HCT116 (cell line): ENCODE measurements around the gene CMPK2. TPM values are rescaled to one million over a fixed set of nuclear protein-coding genes. Genes with fewer than 3 reads are reported as not detected.

ENCODE experiments used
- ATAC-seq: fragments of 200-7000 bp; cut with Tn5 transposase; 2 replicates; pipeline ENCODE4 v1.9.1; 2020; ENCODE audit warnings: mild to moderate bottlenecking, moderate library complexity
- BruUV-seq: library from RNA; stranded (reverse); fragments of 400-500 nt; replicated peaks from 2 replicates; lab custom pipeline; 2021; lab: Mats Ljungman, UMichigan
- CTCF ChIA-PET: fragments of 300-600 bp; sonication (Branson Sonifier 250); formaldehyde crosslinking; loops from one replicate; lab custom pipeline; 2021; ENCODE audit warnings: antibody characterized with exemption; lab: Charles Lee
- POLR2A ChIA-PET: fragments of 300-600, 350-600 bp; sonication (Branson Sonifier 250); formaldehyde crosslinking; loops from one replicate; lab custom pipeline; 2021; ENCODE audit warnings: antibody characterized with exemption; lab: Charles Lee
- RAD21 ChIA-PET, 2 experiments: fragments of 300-600 bp; sonication (Branson Sonifier 250); formaldehyde crosslinking; loops; one replicate each; lab custom pipeline; 2023; ENCODE audit warnings: low total read pairs in 2 of 2; ENCODE audit not compliant: uncharacterized antibody in 2 of 2, unreplicated experiment in 2 of 2, low non-redundant PET in 1 of 2; lab: Charles Lee
- DNase-seq: peaks from one replicate; pipeline ENCODE4 v3.0.0-alpha.2; 2010; ENCODE audit warnings: low read depth, low spot score
- H2AFZ ChIP-seq: fragments of 200-600 bp; shearing (Covaris generic), sonication (generic); 2 replicates; pipeline ENCODE4 v1.6.1; 2017; ENCODE audit warnings: low read depth, mixed run types, mixed read lengths, antibody characterized with exemption, low read length; ENCODE audit not compliant: poor library complexity, severe bottlenecking
- H3K27ac ChIP-seq: 2 replicates; pipeline ENCODE4 v1.5.1; 2012; ENCODE audit warnings: low read depth, low read length
- H3K27me3 ChIP-seq: fragments of 200-600 bp; sonication (generic); 2 replicates; pipeline ENCODE4 v1.6.1; 2016; ENCODE audit warnings: mixed run types, low read length, mixed read lengths; ENCODE audit not compliant: insufficient read depth
- H3K36me3 ChIP-seq, 2 experiments: fragments of 200-500 bp in 1 of 2; fragments of 200-600 bp in 1 of 2; sonication (Bioruptor generic) in 1 of 2; sonication (generic) in 1 of 2; 2 replicates each; pipeline versions ENCODE4 v1.5.1 to v1.6.1; 2014 to 2016; ENCODE audit warnings: low read length in 2 of 2, inconsistent platforms in 1 of 2, mixed read lengths in 1 of 2, mixed run types in 1 of 2; ENCODE audit not compliant: insufficient read depth in 2 of 2, control insufficient read depth in 1 of 2
- H3K4me1 ChIP-seq, 2 experiments: fragments of 200-600 bp in 1 of 2; sonication (generic) in 1 of 2; 2 replicates each; pipeline versions ENCODE4 v1.5.1 to v1.6.1; 2012 to 2017; ENCODE audit warnings: low read length in 2 of 2, inconsistent platforms in 1 of 2, mild to moderate bottlenecking in 1 of 2, mixed read lengths in 1 of 2, mixed run types in 1 of 2, moderate library complexity in 1 of 2; ENCODE audit not compliant: insufficient read depth in 2 of 2, control insufficient read depth in 1 of 2
- H3K4me2 ChIP-seq: fragments of 200-600 bp; sonication (generic); 2 replicates; pipeline ENCODE4 v1.6.1; 2017; ENCODE audit warnings: mixed run types, low read length, mixed read lengths
- H3K4me3 ChIP-seq, 2 experiments: fragments of 200-600 bp in 1 of 2; sonication (generic) in 1 of 2; replicated peaks in 1 of 2; 2 replicates each; pipeline ENCODE4 v1.5.1; 2011 to 2016; ENCODE audit warnings: low read length in 2 of 2, control low read depth in 1 of 2, low read depth in 1 of 2, mild to moderate bottlenecking in 1 of 2, mixed read lengths in 1 of 2, mixed run types in 1 of 2
- H3K79me2 ChIP-seq: fragments of 200-600 bp; sonication (generic); 2 replicates; pipeline ENCODE4 v1.6.1; 2017; ENCODE audit warnings: mild to moderate bottlenecking, mixed run types, low read length, moderate library complexity, mixed read lengths; ENCODE audit not compliant: insufficient read depth
- H3K9ac ChIP-seq: fragments of 200-600 bp; sonication (generic); 2 replicates; pipeline ENCODE4 v1.6.1; 2016; ENCODE audit warnings: low read length, mixed read lengths
- H3K9me2 ChIP-seq: fragments of 200-600 bp; sonication (generic), shearing (Covaris generic); 2 replicates; pipeline ENCODE4 v1.6.1; 2017; ENCODE audit warnings: mixed run types, mild to moderate bottlenecking, moderate library complexity; ENCODE audit not compliant: insufficient read depth
- H3K9me3 ChIP-seq, 2 experiments: fragments of 200-500 bp in 1 of 2; fragments of 200-600 bp in 1 of 2; sonication (Bioruptor generic) in 1 of 2; sonication (generic) in 1 of 2; 2 replicates each; pipeline ENCODE4 v1.6.1; 2014 to 2017; ENCODE audit warnings: low read length in 2 of 2, mixed read lengths in 2 of 2, inconsistent platforms in 1 of 2, low read depth in 1 of 2, mild to moderate bottlenecking in 1 of 2, mixed run types in 1 of 2, moderate library complexity in 1 of 2; ENCODE audit not compliant: control insufficient read depth in 1 of 2, insufficient read depth in 1 of 2
- H4K20me1 ChIP-seq: fragments of 200-600 bp; sonication (generic), shearing (Covaris generic); 2 replicates; pipeline ENCODE4 v1.6.1; 2017; ENCODE audit warnings: mixed run types, mild to moderate bottlenecking, moderate library complexity; ENCODE audit not compliant: insufficient read depth
- ATF3 ChIP-seq: IDR thresholded peaks from 2 replicates; pipeline ENCODE4 v1.6.1; 2012
- CBX3 ChIP-seq: IDR thresholded peaks from 2 replicates; pipeline ENCODE4 v1.6.1; 2012; ENCODE audit warnings: low read depth
- CEBPB ChIP-seq: IDR thresholded peaks from 2 replicates; pipeline ENCODE4 v1.6.1; 2012; ENCODE audit warnings: low read depth
- CTCF ChIP-seq, 3 experiments: fragments of 200-600 bp in 1 of 3; sonication (generic) in 1 of 3; IDR thresholded peaks in 2 of 3; conservative IDR thresholded peaks in 1 of 3; 2 replicates each; pipeline ENCODE4 v1.5.1; 2012 to 2017; ENCODE audit warnings: low read depth in 2 of 3, low read length in 2 of 3, antibody characterized with exemption in 1 of 3, borderline replicate concordance in 1 of 3, control low read depth in 1 of 3, mild to moderate bottlenecking in 1 of 3, mixed read lengths in 1 of 3, mixed run types in 1 of 3, moderate library complexity in 1 of 3; ENCODE audit not compliant: insufficient read depth in 1 of 3
- EGR1 ChIP-seq: IDR thresholded peaks from 2 replicates; pipeline ENCODE4 v1.6.1; 2012; ENCODE audit warnings: low read depth
- ELF1 ChIP-seq: IDR thresholded peaks from 2 replicates; pipeline ENCODE4 v1.6.1; 2012; ENCODE audit warnings: low read depth, borderline replicate concordance
- EZH2 ChIP-seq: fragments of 200-600 bp; sonication (generic); IDR thresholded peaks from 2 replicates; pipeline ENCODE4 v1.6.1; 2017; ENCODE audit warnings: antibody characterized with exemption, mixed run types
- EZH2phosphoT487 ChIP-seq: fragments of 200-600 bp; IDR thresholded peaks from 2 replicates; pipeline ENCODE4 v1.6.1; 2018; ENCODE audit warnings: antibody characterized with exemption, borderline replicate concordance
- JUND ChIP-seq: IDR thresholded peaks from 2 replicates; pipeline ENCODE4 v1.6.1; 2012
- MAX ChIP-seq: IDR thresholded peaks from 2 replicates; pipeline ENCODE4 v1.6.1; 2012
- POLR2A ChIP-seq: IDR thresholded peaks from 2 replicates; pipeline ENCODE4 v1.7.0; 2011; ENCODE audit warnings: borderline replicate concordance; ENCODE audit not compliant: insufficient read depth, insufficient read length; ENCODE audit errors: extremely low read depth
- POLR2AphosphoS5 ChIP-seq: IDR thresholded peaks from 2 replicates; pipeline ENCODE4 v1.6.1; 2011; ENCODE audit warnings: mild to moderate bottlenecking, low read depth, low read length, moderate library complexity
- RAD21 ChIP-seq: IDR thresholded peaks from 2 replicates; pipeline ENCODE4 v1.6.1; 2012; ENCODE audit warnings: low read depth, mild to moderate bottlenecking
- SIN3A ChIP-seq: IDR thresholded peaks from 2 replicates; pipeline ENCODE4 v1.6.1; 2012; ENCODE audit warnings: low read depth
- SP1 ChIP-seq: IDR thresholded peaks from 2 replicates; pipeline ENCODE4 v1.6.1; 2012; ENCODE audit warnings: low read depth
- SRF ChIP-seq: IDR thresholded peaks from 2 replicates; pipeline ENCODE4 v1.6.1; 2012; ENCODE audit warnings: low read depth
- YY1 ChIP-seq: IDR thresholded peaks from 2 replicates; pipeline ENCODE4 v1.6.1; 2011; ENCODE audit warnings: low read length, low read depth, moderate library complexity, mild to moderate bottlenecking; ENCODE audit not compliant: insufficient replicate concordance; ENCODE audit errors: extremely low read depth
- ZBTB33 ChIP-seq: IDR thresholded peaks from 2 replicates; pipeline ENCODE4 v1.6.1; 2011; ENCODE audit warnings: mild to moderate bottlenecking, low read length, moderate library complexity; ENCODE audit not compliant: insufficient replicate concordance; ENCODE audit errors: extremely low read depth
- ZFX ChIP-seq: fragments of 450-650 bp; IDR thresholded peaks from 2 replicates; pipeline ENCODE4 v1.6.1; 2017
- ZNF274 ChIP-seq: fragments of 200-500 bp; sonication (Bioruptor generic); IDR thresholded peaks from 2 replicates; pipeline ENCODE4 v1.6.1; 2014; ENCODE audit warnings: mild to moderate bottlenecking, low read depth, low read length, inconsistent platforms
- intact Hi-C: fragments of 100-400 bp; cut with micrococcal nuclease; formaldehyde crosslinking; loops from 2 replicates; pipeline ENCODE4 v1.10.0; 2022
- total RNA-seq: library from RNA; stranded (reverse); gene quantifications from one replicate; pipeline ENCODE4 v1.2.1, GENCODE V29; 2021; ENCODE audit not compliant: unreplicated experiment

The CMPK2 gene
- total RNA-seq, 1 experiment from 2014 or later: 1.5 TPM

GRCh38 chr2:6820236-6820635 lies 45.5 kb downstream of the CMPK2 start:
- intact Hi-C loops: loop anchor here (10.0 kb wide), 1 partner anchor 225 kb away; no protein-coding TSS in a partner anchor
- no peaks in the 10 kb centered on the region for H4K20me1 ChIP-seq
- CTCF ChIA-PET: no interaction called here
- H3K27ac ChIP-seq: no peak overlapping the region
- RAD21 ChIA-PET: no interaction called here
- TF ChIP-seq ATF3 (no peak), SIN3A (no peak), RAD21 (no peak), CBX3 (no peak), ELF1 (no peak), JUND (no peak), ZFX (no peak), MAX (no peak), EGR1 (no peak), EZH2 (no peak), POLR2A (no peak), ZNF274 (no peak), YY1 (no peak), SP1 (no peak), EZH2phosphoT487 (no peak), POLR2AphosphoS5 (no peak), SRF (no peak), ZBTB33 (no peak), CEBPB (no peak), CTCF (IDR thresholded peaks at IDR 0.05 in 2 of 3, conservative IDR thresholded peaks at IDR 0.05 in 1 of 3; ENCODE audit: borderline replicate concordance in 1 of 3, insufficient read depth in 1 of 3, low read depth in 2 of 3, low read length in 2 of 3) (no peak)
- TF ChIP-seq, all 23 proteins: peak for 0
- H3K36me3 ChIP-seq: no peaks in the 10 kb centered on the region
- ATAC-seq (no peak), DNase-seq (no peak)
- no peaks in the 10 kb centered on the region for H3K4me1 ChIP-seq
- H3K4me3 ChIP-seq: no peak overlapping the region
- POLR2A ChIA-PET: no interaction called here
- no peaks in the 10 kb centered on the region for H3K9me2 ChIP-seq
- no peak overlapping the region for H3K9ac ChIP-seq
- H2AFZ ChIP-seq: no peak overlapping the region
- H3K79me2 ChIP-seq: no peaks in the 10 kb centered on the region
- H3K27me3 ChIP-seq: peaks cover 36% of the 10 kb centered on the region
- BruUV-seq: no TSS peak
- H3K9me3 ChIP-seq: no peaks in the 10 kb centered on the region
- no peak overlapping the region for H3K4me2 ChIP-seq
